Coronary artery (tissue), 2 donors: ENCODE data around the gene METTL25B.
A peak's percentile ranks its signal among the peaks of the same experiment; 100 is the strongest.

ENCODE experiments used
- DNase-seq: peaks from one replicate; pipeline ENCODE4 v3.0.0-alpha.2; 2017; ENCODE audit warnings: low spot score
- H3K27ac ChIP-seq, 2 donors: fragments of 200-600 bp; sonication (generic); one replicate each; pipeline ENCODE4 v1.5.1; 2016 to 2019
- H3K4me3 ChIP-seq: fragments of 200-600 bp; sonication (generic); 2 replicates; pipeline ENCODE4 v1.5.1; 2016; ENCODE audit warnings: mild to moderate bottlenecking, moderate library complexity
- TF ChIP-seq, protein P1 (sequence below): fragments of 200-600 bp; sonication (generic); IDR thresholded peaks from one replicate; pipeline ENCODE4 v1.5.1; 2019; ENCODE audit warnings: antibody characterized with exemption

The METTL25B gene

DNA sequence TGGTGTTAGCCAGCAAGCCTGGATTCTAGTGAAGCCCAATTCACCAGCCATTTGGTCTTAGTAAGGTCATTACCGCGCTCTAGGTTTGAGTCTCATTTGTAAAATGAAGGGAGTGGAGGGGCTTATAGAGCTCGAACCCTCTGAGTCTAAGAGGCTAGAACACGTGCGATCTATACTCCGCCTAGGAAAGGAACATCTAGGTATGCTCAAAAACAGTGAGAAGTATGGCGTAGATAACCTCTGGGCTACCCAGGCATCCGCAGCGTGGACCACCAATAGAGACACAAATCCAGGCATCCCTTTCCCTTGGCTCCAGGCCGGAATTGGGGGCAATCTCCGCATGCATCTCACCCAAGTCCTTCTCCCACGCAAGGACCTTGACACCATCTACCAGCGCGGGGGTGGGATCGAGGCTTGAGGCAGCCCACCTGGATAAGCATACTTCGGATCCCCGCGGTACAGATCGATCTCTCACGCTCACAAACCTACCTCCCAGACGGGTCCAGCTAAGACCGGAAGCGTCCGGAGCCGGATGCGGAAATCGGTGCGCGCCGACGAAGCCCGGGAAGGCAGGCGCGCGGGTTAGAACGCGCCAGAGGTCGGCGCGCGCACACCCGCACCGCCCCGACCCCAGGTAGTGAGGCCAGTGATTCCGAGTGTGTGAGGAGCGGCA lies at the start of gene METTL25B:
METTL25B (plus strand) TSS at position 544 of the 673 bp plus-strand sequence. CDS start 636 bp downstream, outside the sequence.
- TF ChIP-seq, protein P1, sequence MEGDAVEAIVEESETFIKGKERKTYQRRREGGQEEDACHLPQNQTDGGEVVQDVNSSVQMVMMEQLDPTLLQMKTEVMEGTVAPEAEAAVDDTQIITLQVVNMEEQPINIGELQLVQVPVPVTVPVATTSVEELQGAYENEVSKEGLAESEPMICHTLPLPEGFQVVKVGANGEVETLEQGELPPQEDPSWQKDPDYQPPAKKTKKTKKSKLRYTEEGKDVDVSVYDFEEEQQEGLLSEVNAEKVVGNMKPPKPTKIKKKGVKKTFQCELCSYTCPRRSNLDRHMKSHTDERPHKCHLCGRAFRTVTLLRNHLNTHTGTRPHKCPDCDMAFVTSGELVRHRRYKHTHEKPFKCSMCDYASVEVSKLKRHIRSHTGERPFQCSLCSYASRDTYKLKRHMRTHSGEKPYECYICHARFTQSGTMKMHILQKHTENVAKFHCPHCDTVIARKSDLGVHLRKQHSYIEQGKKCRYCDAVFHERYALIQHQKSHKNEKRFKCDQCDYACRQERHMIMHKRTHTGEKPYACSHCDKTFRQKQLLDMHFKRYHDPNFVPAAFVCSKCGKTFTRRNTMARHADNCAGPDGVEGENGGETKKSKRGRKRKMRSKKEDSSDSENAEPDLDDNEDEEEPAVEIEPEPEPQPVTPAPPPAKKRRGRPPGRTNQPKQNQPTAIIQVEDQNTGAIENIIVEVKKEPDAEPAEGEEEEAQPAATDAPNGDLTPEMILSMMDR, result no peak
- peak; percentile 92 for DNase-seq
- peak within 1 kb of the TSS; percentile 98 for H3K4me3 ChIP-seq
- H3K27ac ChIP-seq, result peak within 1 kb of the TSS; percentile 96 to 99

GRCh38 chr1:156680056-156680455 lies 48.2 kb upstream of the METTL25B start:
- Histone ChIP-seq H3K27ac (no peak overlapping the region), H3K4me3 (no peak overlapping the region)
- no peak for DNase-seq
- TF ChIP-seq, protein P1, result no peak

- TF ChIP-seq, protein P1, result no peak
- Histone ChIP-seq H3K4me3 (no peak overlapping the region), H3K27ac (no peak overlapping the region)
- no peak for DNase-seq
These were observed 46.9 kb upstream of the METTL25B start for GRCh38 chr1:156681196-156681960.

DNA sequence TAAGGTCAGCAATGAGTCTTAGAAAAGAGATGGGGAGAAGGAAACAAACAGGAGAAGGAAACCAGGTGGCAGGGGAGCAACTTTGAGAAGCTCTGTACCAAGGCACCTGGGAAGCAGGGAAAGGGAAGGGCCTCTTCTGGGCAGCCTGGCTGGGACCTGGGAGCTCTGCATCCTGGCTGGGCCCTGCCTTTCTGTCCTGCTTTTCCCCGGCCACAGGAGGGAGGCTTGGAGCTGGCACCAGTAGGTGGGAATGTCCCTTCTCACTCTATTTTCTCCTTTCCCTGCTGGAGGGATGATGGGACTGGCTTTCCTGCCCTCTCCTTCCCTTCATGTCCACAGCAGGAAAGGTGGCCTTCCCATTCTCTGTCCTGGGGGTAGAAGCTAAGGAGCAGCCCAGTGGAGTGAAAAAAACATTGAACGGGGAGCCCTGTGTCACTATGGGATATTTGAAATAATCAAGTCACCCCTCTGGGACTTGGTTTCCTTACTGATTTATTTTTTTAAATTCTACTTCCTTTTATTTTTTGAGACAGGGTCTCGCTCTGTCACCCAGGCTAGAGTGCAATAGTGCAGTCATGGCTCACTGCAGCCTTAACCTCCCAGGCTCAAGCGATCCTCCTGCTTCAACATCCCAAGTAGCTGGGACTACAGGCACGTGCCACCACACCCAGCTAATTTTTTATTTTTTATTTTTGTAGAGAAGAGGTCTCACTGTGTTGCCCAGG lies 45.9 kb upstream of the METTL25B start:
- Histone ChIP-seq H3K4me3 (no peak overlapping the region), H3K27ac (no peak overlapping the region)
- TF ChIP-seq, protein P1, result no peak
- DNase-seq, result no peak

GRCh38 chr1:156684227-156684782 lies 44.0 kb upstream of the METTL25B start:
- Histone ChIP-seq H3K4me3 (no peak overlapping the region), H3K27ac (no peak overlapping the region)
- DNase-seq, result no peak
- TF ChIP-seq, protein P1, result no peak

DNA sequence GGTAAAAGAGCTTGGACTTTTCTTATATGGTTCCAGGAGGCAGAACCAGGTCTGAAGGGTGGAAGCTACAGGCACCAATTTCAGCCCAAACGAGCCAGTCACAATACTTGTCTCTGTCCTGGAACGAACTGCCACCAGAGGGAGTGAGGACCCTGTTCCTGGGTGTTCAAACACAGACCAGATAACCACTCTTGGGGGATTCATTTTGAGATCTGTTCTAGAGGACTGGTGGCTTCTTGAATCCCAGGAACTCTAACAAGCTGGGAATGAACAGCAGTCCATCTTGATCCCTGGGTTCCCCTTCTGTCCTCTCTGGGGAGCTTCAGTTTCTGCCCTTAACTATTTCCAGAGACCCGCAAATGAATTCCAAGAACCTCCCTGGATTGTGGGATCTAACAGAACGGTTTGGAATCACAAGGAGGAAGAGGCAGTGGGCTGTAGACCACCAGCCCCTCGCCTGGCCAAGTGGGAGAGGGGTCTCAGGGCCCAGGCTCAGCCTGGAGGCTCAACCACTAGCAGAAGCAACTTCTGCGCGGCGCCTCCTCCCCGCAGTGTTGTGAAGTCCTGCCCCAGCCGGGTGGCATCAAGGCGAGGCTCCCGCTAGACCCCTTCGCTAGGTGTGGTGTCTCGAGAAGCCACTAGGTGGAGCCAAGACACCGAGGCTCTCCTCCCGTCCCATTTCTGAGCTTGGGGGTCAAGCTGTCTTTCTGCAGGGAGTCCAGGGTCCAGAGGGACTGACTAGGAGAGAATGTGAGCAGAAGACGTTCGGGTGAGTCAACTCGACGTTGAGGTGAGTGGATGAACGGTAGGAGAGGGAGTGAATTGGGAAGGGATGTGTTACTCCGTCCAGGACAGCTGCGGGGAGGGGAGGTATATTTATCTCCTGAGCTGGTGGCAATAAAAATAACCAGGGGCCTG lies 39.0 kb upstream of the METTL25B start:
- Histone ChIP-seq H3K27ac (no peak overlapping the region), H3K4me3 (peak overlapping the region; percentile 23)
- TF ChIP-seq, protein P1, result peak; percentile 92
- DNase-seq, result no peak
